CD14-positive monocyte (primary cell): ENCODE measurements around the gene GP1BA. TPM values are rescaled to one million over a fixed set of nuclear protein-coding genes. Genes with fewer than 3 reads are reported as not detected.
A peak's percentile ranks its signal among the peaks of the same experiment; 100 is the strongest.

ENCODE experiments used
- DNase-seq, 3 donors: peaks; one replicate each; pipeline ENCODE4 v3.0.0-alpha.2; 2011 to 2022
- H2AFZ ChIP-seq: 2 replicates; pipeline ENCODE4 v1.6.0; 2012; ENCODE audit warnings: mild to moderate bottlenecking, low read depth, low read length, inconsistent platforms; ENCODE audit not compliant: insufficient read depth, poor library complexity, severe bottlenecking
- H3K27ac ChIP-seq, 2 donors: 1 replicate in 1 of 2; 2 replicates in 1 of 2; pipeline ENCODE4 v1.5.1; 2012 to 2013; ENCODE audit warnings: low read length in 2 of 2, control low read depth in 1 of 2, inconsistent platforms in 1 of 2, low read depth in 1 of 2, mild to moderate bottlenecking in 1 of 2
- H3K27me3 ChIP-seq, 2 donors: one replicate each; pipeline versions ENCODE4 v1.6.0 to v1.6.1; 2011 to 2013; ENCODE audit warnings: low read length in 2 of 2; ENCODE audit not compliant: control insufficient read depth in 2 of 2, insufficient read depth in 2 of 2
- H3K36me3 ChIP-seq, 2 donors: replicated peaks in 1 of 2; 1 replicate in 1 of 2; 2 replicates in 1 of 2; pipeline versions ENCODE4 v1.5.1 to v1.6.1; 2012 to 2013; ENCODE audit warnings: low read length in 2 of 2, control low read depth in 1 of 2, inconsistent platforms in 1 of 2, mild to moderate bottlenecking in 1 of 2; ENCODE audit not compliant: insufficient read depth in 2 of 2, control insufficient read depth in 1 of 2
- H3K4me1 ChIP-seq, 2 donors: 1 replicate in 1 of 2; 2 replicates in 1 of 2; pipeline versions ENCODE4 v1.5.1 to v1.6.1; 2012 to 2013; ENCODE audit warnings: low read length in 2 of 2, control low read depth in 1 of 2, inconsistent platforms in 1 of 2, mild to moderate bottlenecking in 1 of 2, moderate library complexity in 1 of 2; ENCODE audit not compliant: insufficient read depth in 2 of 2, control insufficient read depth in 1 of 2
- H3K4me2 ChIP-seq: replicated peaks from 2 replicates; pipeline ENCODE3; 2012; ENCODE audit warnings: low read length, moderate library complexity, mild to moderate bottlenecking; ENCODE audit not compliant: poor library complexity, severe bottlenecking; ENCODE audit errors: extremely low read depth
- H3K4me3 ChIP-seq, 3 experiments: fragments of 200-600 bp in 1 of 3; sonication (generic) in 1 of 3; replicated peaks in 1 of 3; 1 replicate in 2 of 3; 2 replicates in 1 of 3; pipeline ENCODE4 v1.5.1; 2011 to 2013; ENCODE audit warnings: low read length in 3 of 3, mild to moderate bottlenecking in 3 of 3, control low read depth in 2 of 3, low read depth in 2 of 3, inconsistent platforms in 1 of 3, moderate library complexity in 1 of 3
- H3K79me2 ChIP-seq: 2 replicates; pipeline ENCODE4 v1.6.0; 2012; ENCODE audit warnings: mild to moderate bottlenecking, control low read depth, inconsistent platforms, low read length, moderate library complexity; ENCODE audit not compliant: insufficient read depth
- H3K9ac ChIP-seq: 2 replicates; pipeline ENCODE4 v1.6.0; 2017; ENCODE audit warnings: low read length, mild to moderate bottlenecking; ENCODE audit not compliant: insufficient read depth, poor library complexity, severe bottlenecking
- H3K9me3 ChIP-seq, 2 donors: replicated peaks in 1 of 2; 1 replicate in 1 of 2; 2 replicates in 1 of 2; pipeline versions ENCODE4 v1.5.1 to v1.6.1; 2012 to 2013; ENCODE audit warnings: low read length in 2 of 2, control low read depth in 1 of 2; ENCODE audit not compliant: control insufficient read depth in 1 of 2, insufficient read depth in 1 of 2
- H4K20me1 ChIP-seq: 2 replicates; pipeline ENCODE4 v1.6.0; 2012; ENCODE audit warnings: mild to moderate bottlenecking, low read length, control low read depth, moderate library complexity; ENCODE audit not compliant: insufficient read depth
- H3K27ac Mint-ChIP-seq, 7 donors: one replicate each; pipeline ENCODE4 v1.8.0; 2020; ENCODE audit warnings: mild to moderate bottlenecking in 7 of 7, mixed read lengths in 7 of 7, moderate library complexity in 6 of 7, inconsistent platforms in 2 of 7
- H3K27me3 Mint-ChIP-seq, 3 donors: one replicate each; pipeline ENCODE4 v1.8.0; 2021 to 2022; ENCODE audit warnings: low read depth in 3 of 3, mild to moderate bottlenecking in 3 of 3, mixed read lengths in 3 of 3, moderate library complexity in 3 of 3, inconsistent platforms in 1 of 3
- H3K36me3 Mint-ChIP-seq, 2 donors: one replicate each; pipeline ENCODE4 v1.8.0; 2020; ENCODE audit warnings: mixed read lengths in 2 of 2, inconsistent platforms in 1 of 2, mild to moderate bottlenecking in 1 of 2
- H3K4me1 Mint-ChIP-seq: one replicate; pipeline ENCODE4 v1.8.0; 2020; ENCODE audit warnings: mild to moderate bottlenecking, mixed read lengths
- H3K4me3 Mint-ChIP-seq, 2 donors: one replicate each; pipeline ENCODE4 v1.8.0; 2020; ENCODE audit warnings: mild to moderate bottlenecking in 2 of 2, mixed read lengths in 2 of 2, moderate library complexity in 1 of 2
- H3K9me3 Mint-ChIP-seq, 7 donors: one replicate each; pipeline ENCODE4 v1.8.0; 2020 to 2022; ENCODE audit warnings: mixed read lengths in 7 of 7, mild to moderate bottlenecking in 6 of 7, moderate library complexity in 6 of 7, inconsistent platforms in 2 of 7
- CTCF ChIP-seq: fragments of 200-600 bp; IDR thresholded peaks from one replicate; pipeline ENCODE4 v1.8.0; 2022; ENCODE audit warnings: antibody characterized with exemption, mild to moderate bottlenecking
- WGBS: methylation state at CpG from one replicate; pipeline ENCODE4 v1.1.5; 2013; ENCODE audit warnings: missing lambda C conversion rate; ENCODE audit not compliant: insufficient coverage; 5-methylcytosine and 5-hydroxymethylcytosine counted together
- intact Hi-C, 2 donors: fragments of 100-400 bp; cut with micrococcal nuclease; formaldehyde crosslinking; loops; one replicate each; pipeline versions ENCODE4 v1.15.0 to v1.15.1; 2023
- polyA plus RNA-seq, 3 donors: library from polyadenylated mRNA; depleted of rRNA in 1 of 3; unstranded in 2 of 3; stranded (reverse) in 1 of 3; fragments of 300-500 nt in 2 of 3; fragments of >200 nt in 1 of 3; fragmentation: Illumina TruSeq in 2 of 3; gene quantifications; 1 replicate in 2 of 3; 2 replicates in 1 of 3; pipeline ENCODE4 v1.2.3, GENCODE V29; 2012 to 2021

GP1BA gene
- polyA plus RNA-seq, 3 donors = 0.24 to 0.29 TPM; not detected in 1

GRCh38 chr17:4919511-4920047, 12.5 kb upstream of the GP1BA start:
- no peak for DNase-seq
- H3K4me1 Mint-ChIP-seq = peaks cover 19% of the 10 kb centered on the region
- no peaks in the 10 kb centered on the region for H3K36me3 Mint-ChIP-seq
- Histone ChIP-seq H3K9ac (no peak overlapping the region), H3K27ac (no peak overlapping the region), H3K36me3 (no peaks in the 10 kb centered on the region), H2AFZ (no peak overlapping the region), H3K9me3 (no peaks in the 10 kb centered on the region), H3K4me2 (no peak overlapping the region), H3K4me1 (peaks cover 17% of the 10 kb centered on the region in 2 donors), H3K79me2 (no peaks in the 10 kb centered on the region), H3K4me3 (no peak overlapping the region), H4K20me1 (no peaks in the 10 kb centered on the region), H3K27me3 (no peaks in the 10 kb centered on the region)
- H3K27me3 Mint-ChIP-seq = peaks cover 0 to 3% (median 0%) of the 10 kb centered on the region in 3 donors
- intact Hi-C loops = no loop called here
- H3K4me3 Mint-ChIP-seq = no peak overlapping the region
- 85% methylated on average over 5 of the region's 8 CpGs for WGBS
- TF ChIP-seq CTCF = no peak
- H3K27ac Mint-ChIP-seq = peak overlapping the region in 4 of 7 donors; percentile 58 to 93 (median 76)
- H3K9me3 Mint-ChIP-seq = no peaks in the 10 kb centered on the region

GRCh38 chr17:4920351-4921048, 11.6 kb upstream of the GP1BA start:
- H3K27me3 ChIP-seq = no peaks in the 10 kb centered on the region
- intact Hi-C loops = no loop called here
- H3K4me3 ChIP-seq = no peak overlapping the region
- Mint-ChIP-seq H3K4me3 (peak overlapping the region in 1 of 2 donors; percentile 73), H3K27ac (peak overlapping the region; percentile 53 to 93 (median 90)), H3K9me3 (no peaks in the 10 kb centered on the region), H3K27me3 (peaks cover 0 to 2% (median 0%) of the 10 kb centered on the region in 3 donors), H3K36me3 (no peaks in the 10 kb centered on the region), H3K4me1 (peaks cover 19% of the 10 kb centered on the region)
- H3K4me1 ChIP-seq = peaks cover 17% of the 10 kb centered on the region in 2 donors
- no peaks in the 10 kb centered on the region for H3K79me2 ChIP-seq
- peak overlapping the region; percentile 38 for H2AFZ ChIP-seq
- no peaks in the 10 kb centered on the region for H3K9me3 ChIP-seq
- 50% methylated on average over 2 of the region's 10 CpGs for WGBS
- peak overlapping the region; percentile 65 to 77 for H3K27ac ChIP-seq
- H3K9ac ChIP-seq = peak overlapping the region; percentile 6
- peak overlapping the region; percentile 15 for H3K4me2 ChIP-seq
- DNase-seq = peak; percentile 61 to 90 (median 82)
- H3K36me3 ChIP-seq = no peaks in the 10 kb centered on the region
- no peaks in the 10 kb centered on the region for H4K20me1 ChIP-seq
- TF ChIP-seq CTCF = no peak
